Measurements from ENCODE around the gene UTP18. TPM values are rescaled to one million over a fixed set of nuclear protein-coding genes. Genes with fewer than 3 reads are reported as not detected.
"Not testable (repeated sequence)": the region's sequence is repeated elsewhere in the genome, so short reads cannot be mapped to it uniquely, and the experiment has no call there.

Gene UTP18
- total and polyA plus RNA-seq, 9 of the 15 experiments (the other 6 are each of a cell fraction or from before 2014, with no cell fraction given), result 31.1 to 99.2 (median 66.7) TPM

- TF ChIP-seq NFIX (CRISPR knock-in tag; IDR thresholded peaks at IDR 0.05; ENCODE audit: low read depth) (no peak), GABPB2 (CRISPR knock-in tag; conservative IDR thresholded peaks at IDR 0.05) (no peak), MECOM (CRISPR knock-in tag; IDR thresholded peaks at IDR 0.05) (no peak)
Measured at GRCh38 chr17:51224402-51225262, 35.7 kb upstream of the UTP18 start (continued).

- CTCF ChIA-PET (ENCODE audit: low intra/inter-chr PET ratio); H3K9ac ChIP-seq (ENCODE audit: insufficient read depth in 1 of 2, low read depth in 2 of 2, low read length in 2 of 2); H4K20me1 ChIP-seq (replicated peaks; ENCODE audit: control insufficient read depth, insufficient read depth, low read length); DNase-seq (ENCODE audit: extremely low read depth in 1 of 4, low spot score in 3 of 4); H3K27ac ChIP-seq (ENCODE audit: extremely low read depth, low read depth, low read length); H3K4me3 ChIP-seq; FAIRE-seq; H2AFZ ChIP-seq (ENCODE audit: low read depth, low read length); H3K27me3 ChIP-seq (ENCODE audit: control insufficient read depth in 2 of 2, insufficient read depth in 2 of 2, low read length in 2 of 2); H3K4me2 ChIP-seq (ENCODE audit: insufficient read depth, low read length); H3K9me3 ChIP-seq (replicated peaks; ENCODE audit: control insufficient read depth, insufficient read depth, low read depth, low read length); H3K4me1 ChIP-seq (replicated peaks in 1 of 2; ENCODE audit: control insufficient read depth in 2 of 2, insufficient read depth in 2 of 2, low read length in 2 of 2); BruUV-seq (replicated peaks); ATAC-seq; POLR2A ChIA-PET; H3K9me1 ChIP-seq (ENCODE audit: control insufficient read depth, insufficient read depth, low read length); in situ Hi-C loops (cut with MboI); intact Hi-C loops (cut with micrococcal nuclease): not testable (repeated sequence)
- Histone ChIP-seq H3K79me2 (ENCODE audit: control insufficient read depth, insufficient read depth, low read length) (peaks cover 33% of the 10 kb centered on the region), H3K36me3 (ENCODE audit: control insufficient read depth, insufficient read depth, low read length) (peaks cover 39% of the 10 kb centered on the region; the same call in 2 of the 3 replicates)
- WGBS (ENCODE audit: insufficient coverage, low coverage, missing lambda C conversion rate), result 93% methylated on average over 6 of the region's 7 CpGs
Measured at GRCh38 chr17:51225523-51225922, 34.8 kb upstream of the UTP18 start.
